Measurements from ENCODE around the gene ZAR1.
"Not testable (repeated sequence)": the region's sequence is repeated elsewhere in the genome, so short reads cannot be mapped to it uniquely, and the experiment has no call there.

The ZAR1 gene, protein sequence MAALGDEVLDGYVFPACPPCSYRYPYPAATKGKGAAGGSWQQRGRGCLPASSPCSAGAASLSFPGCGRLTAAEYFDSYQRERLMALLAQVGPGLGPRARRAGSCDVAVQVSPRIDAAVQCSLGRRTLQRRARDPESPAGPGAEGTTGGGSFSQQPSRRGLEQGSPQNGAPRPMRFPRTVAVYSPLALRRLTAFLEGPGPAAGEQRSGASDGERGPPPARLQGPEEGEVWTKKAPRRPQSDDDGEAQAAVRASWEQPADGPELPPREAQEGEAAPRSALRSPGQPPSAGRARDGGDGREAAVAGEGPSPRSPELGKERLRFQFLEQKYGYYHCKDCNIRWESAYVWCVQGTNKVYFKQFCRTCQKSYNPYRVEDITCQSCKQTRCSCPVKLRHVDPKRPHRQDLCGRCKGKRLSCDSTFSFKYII

DNA sequence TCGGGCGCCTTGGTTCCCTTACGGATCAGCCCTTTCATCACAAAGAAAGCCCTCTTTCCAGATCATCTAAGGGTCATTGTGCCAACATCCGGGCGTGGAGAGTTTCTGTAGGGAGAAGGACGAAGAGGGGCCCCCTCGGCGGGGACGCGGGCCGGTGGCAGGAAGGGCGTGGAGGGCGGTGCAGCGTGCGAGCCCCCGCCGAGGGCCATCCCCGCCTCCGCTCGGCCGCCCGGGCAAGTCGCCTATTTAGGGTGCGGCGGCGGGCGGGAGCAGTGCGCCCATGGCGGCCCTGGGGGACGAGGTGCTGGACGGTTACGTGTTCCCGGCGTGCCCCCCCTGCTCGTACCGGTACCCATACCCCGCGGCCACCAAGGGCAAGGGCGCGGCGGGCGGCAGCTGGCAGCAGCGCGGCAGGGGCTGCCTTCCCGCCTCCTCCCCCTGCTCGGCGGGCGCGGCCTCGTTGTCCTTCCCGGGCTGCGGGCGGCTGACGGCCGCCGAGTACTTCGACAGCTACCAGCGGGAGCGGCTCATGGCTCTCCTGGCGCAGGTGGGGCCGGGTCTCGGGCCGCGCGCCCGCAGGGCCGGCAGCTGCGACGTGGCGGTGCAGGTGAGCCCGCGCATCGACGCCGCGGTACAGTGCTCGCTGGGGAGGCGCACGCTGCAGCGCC, at the start of gene ZAR1:
TSS of gene ZAR1 (plus strand) at position 241 of the 668 bp plus-strand sequence. CDS start at position 281, 40 bp downstream.
- DNase-seq, result no peak

DNA sequence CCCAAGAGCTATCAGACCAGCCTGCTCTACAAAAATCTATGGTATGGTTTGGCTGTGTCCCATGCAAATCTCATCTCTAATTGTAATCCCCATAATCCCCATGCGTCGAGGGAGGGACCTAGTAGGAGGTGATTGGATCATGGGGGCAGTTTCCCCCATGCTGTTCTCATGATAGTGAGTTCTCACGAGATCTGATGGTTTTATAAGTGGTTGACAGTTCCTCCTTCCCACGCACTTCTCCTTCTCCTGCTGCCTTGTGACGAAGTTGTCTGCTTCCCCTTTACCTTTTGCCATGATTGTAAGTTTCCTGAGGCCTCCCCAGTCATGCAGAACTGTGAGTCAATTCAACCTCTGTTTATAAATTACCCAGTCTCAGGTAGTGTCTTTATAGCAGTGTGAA, 49.1 kb upstream of the ZAR1 start:
- not testable (repeated sequence) for DNase-seq

DNA sequence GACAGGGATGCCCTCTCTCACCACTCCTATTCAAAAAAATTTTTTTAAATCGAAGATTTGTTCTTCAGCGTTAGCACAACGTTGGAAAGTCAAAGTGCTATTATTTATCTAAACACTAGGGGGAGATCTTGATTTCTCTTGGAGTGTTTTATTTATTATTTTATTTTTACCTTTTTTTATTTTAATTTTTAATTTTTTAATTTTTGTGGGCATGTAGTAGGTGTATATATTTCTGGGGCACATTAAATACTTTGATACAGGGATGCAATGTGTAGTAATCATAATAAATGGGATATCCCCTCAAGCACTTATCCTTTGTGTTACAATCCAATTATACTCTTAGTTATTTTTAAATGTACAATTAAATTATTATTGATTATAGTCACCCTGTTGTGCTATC, 44.3 kb upstream of the ZAR1 start:
- peak in 2 of 3 experiments; percentile 14 to 35 for DNase-seq

DNA sequence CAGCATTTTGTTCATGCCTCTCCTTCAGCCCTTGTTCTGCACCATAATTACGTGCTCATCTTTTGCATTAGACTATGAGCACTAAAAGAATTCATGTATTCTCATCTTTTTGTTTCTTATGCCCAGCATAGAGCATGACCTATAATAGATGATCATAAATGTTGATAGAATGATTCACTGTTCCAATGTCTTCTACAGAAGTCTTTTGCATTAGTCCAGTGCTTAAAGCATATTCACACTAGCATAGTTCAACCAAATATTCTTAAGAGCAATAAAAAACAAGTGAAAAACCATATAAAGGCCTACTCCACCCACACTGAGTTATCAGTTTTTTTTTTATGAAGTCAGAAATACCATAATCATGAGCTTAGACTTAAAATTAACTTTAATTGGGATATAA, 43.4 kb upstream of the ZAR1 start:
- DNase-seq, result no peak

DNA sequence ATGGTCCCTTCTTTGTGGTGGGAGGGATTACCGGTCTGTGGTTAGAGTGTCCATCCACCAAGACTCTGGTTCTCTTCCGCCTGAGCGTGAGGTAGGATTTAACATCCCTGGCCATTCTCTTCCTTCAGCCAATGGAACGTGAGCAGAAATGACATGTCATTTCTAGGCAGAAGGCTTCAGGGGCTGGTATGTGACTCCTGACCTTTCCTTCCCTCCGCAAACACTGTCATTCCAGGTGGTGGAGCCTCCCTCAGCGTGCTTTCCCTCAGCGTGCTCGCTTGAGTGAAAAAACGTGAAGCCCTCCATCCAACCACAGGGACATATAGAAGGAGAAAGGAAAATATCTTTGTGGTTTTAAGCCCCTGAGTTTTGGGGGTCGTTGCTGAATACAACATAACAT, 40.9 kb upstream of the ZAR1 start:
- DNase-seq, result no peak

DNA sequence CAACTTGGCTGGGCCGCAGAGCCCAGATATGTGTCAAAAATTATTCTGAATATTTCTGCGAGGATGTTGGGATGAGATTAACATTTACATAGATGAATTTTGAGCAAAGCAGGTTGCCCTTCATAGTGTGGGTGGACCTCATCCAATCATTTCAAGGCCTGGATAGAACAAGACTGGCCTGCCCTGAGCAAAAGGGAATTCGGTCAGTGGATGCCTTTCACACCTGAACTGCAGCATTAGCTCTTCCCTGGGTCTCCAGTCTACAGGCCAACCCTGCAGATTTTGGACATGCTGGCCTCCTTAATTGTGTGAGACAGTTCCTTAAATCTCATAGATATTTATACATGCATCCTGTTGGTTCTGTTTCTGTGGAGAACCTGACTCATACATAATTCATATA, 39.3 kb upstream of the ZAR1 start:
- DNase-seq, result no peak

DNA sequence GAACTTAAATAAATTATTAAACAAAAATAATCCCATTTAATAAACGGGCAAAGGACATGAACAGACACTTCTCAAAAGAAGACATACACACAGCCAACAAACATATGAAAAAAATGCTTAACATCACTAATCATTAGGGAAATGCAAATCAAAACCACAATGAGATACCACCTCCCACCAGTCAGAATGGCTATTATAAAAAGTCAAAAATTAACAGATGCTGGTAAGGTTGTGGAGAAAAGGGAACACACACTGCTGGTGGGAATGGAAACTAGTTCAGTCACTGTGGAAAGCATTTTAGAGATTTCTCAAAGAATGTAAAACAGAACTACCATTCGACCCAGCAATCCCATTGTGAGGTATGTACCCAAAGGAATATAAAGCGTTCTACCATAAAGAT, 38.4 kb upstream of the ZAR1 start:
- not testable (repeated sequence) for DNase-seq

DNA sequence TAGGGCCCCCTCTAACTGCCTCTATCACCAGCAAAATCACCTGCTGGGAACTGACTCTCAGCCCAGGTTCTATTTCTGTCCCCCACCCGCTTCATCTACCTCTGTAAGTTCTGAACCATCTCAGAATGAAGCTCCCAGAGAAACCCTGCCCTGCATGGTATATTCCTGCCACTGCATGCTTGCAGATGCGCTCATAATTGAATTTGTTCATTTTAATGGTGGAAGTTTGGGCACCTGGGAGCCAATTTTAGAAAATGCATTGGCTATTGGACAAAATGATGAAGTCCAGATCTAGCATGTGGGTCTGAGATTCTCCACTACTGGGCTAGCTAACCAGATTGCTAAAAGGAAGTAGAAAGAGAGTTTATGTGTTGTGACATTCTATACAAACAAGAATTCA, 35.5 kb upstream of the ZAR1 start:
- DNase-seq, result no peak

DNA sequence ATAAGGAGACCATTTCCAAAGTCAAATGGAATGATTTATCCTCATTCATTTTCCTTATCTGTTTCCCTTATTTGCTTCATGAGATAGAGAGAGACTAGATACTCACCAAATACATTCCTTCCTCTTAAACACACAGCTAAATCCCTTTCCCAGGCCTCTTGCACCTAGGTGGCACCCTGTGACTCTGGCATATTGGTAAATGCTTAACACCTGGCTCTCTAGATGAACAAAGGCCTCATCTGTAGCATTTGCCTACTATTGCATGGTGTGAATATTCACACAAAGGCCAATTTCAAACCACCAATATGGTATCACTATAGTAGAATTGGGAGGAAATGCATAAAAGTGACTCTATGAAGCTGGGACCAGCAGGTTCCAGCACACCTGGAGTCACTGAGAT, 29.1 kb upstream of the ZAR1 start:
- DNase-seq, result no peak

DNA sequence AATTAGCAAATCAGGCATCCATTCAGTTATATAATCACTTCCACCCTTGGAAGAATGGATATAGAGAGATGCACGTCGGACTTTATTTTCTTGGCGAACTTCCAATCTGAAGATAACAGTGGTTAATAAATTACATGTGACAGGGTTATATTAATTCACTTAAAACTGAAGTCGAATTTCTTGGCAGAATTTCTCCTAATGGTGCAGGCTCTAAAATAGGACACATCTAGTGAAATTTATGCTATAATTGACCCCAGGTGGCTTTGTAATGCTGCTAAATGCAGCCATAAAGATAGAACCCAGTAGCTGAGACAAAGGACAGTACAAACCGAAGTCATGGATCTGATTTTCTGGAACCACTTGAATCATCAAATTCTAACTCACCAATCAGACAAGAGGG, 27.7 kb upstream of the ZAR1 start:
- peak in 2 of 3 experiments; percentile 40 to 88 for DNase-seq

DNA sequence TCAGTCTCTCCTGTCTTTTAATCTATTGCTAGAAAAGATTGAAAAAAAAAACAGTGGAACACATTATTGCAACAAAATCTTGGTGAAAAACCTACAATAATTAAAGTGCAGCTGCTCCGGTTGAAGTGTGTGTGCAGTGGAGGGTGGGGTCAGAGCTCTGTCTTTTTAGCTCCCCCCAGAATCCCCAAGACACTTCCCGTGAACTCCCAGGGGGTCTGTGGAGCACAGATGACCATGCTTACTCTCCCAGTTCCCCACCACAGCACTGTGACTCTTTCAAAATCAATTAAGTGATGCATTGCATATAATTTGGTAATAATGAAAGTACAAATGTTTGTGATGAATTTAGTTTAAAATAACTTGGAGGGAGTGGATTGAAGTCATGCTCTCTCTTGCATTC, 22.6 kb upstream of the ZAR1 start:
- DNase-seq, result peak in 1 of 3 experiments; percentile 8

DNA sequence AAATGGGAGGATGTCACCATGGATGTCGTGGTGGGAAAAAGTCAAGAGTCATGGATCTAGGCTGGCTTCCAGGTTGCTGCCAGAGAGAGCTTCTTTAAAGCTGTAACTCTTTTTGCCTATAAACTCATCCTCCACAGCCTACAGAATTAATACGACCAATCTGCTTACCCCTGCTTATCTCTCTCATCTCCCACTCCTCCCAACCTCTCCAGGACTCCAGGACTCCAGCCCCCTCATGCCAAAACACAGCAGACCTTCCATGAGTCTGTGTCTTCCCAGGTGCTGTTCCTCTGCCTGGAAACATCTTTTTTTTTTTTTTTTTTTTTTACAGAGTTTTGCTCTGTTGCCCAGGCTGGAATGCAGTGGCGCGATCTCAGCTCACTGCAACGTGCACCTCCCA, 22.2 kb upstream of the ZAR1 start:
- no peak for DNase-seq

DNA sequence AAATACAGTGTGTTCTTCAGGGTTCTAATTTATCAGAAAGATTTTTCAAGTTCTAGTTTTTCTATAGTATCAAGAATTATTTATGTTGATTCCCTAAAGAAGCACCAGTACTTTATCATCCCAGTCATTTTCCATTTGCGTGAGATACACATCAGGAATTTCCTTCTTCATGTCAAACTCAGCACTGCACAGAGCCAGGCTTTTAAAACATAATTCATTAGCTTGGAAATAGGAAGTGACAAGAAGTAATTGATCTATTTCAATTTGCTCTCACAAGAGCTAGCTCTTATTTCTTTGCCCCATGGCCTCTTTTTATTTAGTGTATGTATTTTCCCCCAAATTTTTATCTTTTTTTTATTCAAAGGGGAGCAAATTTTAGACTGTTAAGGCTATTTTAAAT, 19.9 kb upstream of the ZAR1 start:
- peak in 1 of 3 experiments; percentile 37 for DNase-seq

DNA sequence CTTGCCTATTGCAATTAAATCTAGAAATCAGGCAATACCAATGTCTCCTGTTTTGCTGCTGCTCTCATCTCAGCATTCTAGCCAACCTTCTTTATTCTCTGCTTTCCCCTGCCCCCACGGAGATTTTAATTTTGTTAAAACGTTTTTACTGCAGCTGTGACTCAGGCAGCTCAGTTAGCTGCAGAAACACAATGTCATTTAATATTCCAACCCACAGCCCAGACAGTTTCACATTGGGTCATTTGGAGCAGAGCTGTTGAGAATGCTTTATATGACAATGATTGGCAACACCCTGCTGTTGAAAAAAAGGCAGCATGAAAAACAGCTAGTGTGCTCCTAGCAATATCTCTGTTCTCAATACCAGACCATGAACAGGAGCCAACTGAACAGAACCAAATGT, 19.5 kb upstream of the ZAR1 start:
- DNase-seq, result peak in 2 of 3 experiments; percentile 3 to 68

DNA sequence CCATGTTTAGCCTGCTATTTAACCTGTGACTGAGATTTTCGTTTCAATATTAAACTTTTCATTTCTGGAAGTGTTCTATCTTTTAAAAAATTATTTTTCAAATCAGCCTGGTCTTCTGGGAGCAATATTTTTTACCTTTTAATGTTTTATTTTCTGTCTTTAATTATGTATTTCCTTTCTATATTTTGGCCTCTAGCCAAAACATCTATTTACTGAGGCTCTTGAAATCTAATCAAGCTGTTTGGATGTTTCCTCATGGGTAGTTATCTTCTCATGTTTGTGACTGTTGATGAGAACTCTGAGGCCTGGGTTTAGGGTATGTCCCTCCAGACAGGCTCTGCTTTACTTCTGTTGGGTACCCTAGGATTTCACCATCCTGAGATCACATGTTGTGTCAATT, 17.3 kb upstream of the ZAR1 start:
- DNase-seq, result peak in 1 of 3 experiments; percentile 73

DNA sequence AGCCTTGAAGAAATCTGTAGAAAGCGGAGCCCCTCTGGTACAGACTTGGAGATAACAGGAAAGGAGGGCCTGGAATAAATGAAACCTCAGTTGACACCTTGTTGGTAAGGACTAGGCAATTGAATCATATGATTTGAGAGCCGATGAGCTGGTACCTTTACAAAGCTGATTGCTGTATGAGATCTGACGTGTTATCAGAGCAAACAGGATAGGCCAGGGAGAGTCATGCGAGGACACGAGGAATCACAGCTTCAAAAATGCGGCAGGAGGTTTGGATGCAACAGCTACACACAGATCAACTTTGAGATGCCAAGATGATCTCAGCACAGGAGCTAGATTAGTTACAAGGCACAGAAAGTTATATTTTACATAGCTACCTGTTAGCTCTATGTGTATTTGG, 14.3 kb upstream of the ZAR1 start:
- DNase-seq, result no peak

DNA sequence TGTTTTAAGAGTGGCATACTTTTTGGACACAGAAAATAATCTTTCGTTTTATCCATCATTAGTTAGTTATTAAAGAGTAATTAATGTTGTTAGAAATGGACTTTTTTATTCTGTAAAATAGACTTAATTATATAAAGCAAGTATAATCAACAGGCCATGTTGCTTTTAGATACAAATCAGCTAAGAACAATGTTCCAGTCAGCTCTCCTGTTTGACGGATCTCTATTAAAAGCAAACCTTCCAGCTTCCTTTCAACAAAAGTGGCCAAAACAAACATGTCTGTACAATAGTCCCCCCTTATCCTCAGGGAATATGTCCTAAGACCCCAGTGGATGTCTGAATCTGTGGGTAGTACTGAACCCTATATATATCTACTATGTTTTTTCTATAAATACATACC, 11.8 kb upstream of the ZAR1 start:
- no peak for DNase-seq

DNA sequence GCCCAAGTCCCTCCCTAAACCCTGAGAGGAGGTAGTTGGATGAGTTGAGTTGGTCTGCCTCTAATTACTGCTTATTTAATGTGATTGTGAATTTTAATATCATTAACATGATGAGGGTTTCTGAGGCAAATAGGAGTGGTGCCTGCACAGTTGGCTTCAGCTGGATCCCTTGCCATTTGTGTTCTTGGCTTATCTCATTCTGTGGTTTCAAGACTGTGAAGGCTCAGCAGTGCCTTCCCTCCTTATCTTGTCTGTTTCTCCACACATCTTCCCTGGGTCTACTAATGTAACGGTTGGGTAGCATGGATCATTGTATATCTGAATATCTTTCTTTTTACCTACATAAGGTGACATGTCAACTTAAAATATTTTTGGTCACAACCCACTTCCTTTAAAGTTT, 8.5 kb upstream of the ZAR1 start:
- DNase-seq, result no peak

DNA sequence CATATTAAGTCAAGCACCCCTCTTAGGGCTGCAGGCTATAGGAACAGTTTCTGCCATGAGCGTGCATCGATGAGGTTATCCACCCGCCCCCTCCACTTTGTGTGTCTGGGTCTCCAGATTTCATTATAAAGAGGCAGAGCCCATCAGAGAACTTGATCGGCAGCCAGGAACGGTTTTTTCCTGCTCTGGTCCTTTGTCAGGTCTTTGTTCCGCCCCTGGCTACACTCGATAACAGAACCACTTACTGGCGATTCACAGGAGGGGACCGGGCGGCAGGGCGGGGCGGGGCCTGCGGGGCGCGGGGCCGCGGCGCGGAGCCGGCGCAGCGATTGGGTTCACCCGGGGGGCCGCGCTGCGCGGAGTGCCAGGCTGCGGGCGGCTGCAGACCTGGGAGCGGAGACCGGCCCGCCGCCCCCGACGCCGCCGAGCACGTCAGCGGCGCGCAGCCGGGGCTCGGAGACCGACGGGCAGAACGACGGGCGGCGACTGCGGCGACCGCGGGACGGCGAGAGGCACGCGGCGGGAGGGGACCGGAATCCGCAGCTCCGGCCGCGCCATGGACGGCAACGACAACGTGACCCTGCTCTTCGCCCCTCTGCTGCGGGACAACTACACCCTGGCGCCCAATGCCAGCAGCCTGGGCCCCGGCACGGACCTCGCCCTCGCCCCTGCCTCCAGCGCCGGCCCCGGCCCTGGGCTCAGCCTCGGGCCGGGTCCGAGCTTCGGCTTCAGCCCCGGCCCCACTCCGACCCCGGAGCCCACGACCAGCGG, 6.9 kb upstream of the ZAR1 start, which contains the start of gene SLC10A4:
TSS of gene SLC10A4 (plus strand) at position 338 of the 771 bp plus-strand sequence. CDS start at position 557, 219 bp downstream.
- DNase-seq, result peak; percentile 49 to 88 (median 75)

DNA sequence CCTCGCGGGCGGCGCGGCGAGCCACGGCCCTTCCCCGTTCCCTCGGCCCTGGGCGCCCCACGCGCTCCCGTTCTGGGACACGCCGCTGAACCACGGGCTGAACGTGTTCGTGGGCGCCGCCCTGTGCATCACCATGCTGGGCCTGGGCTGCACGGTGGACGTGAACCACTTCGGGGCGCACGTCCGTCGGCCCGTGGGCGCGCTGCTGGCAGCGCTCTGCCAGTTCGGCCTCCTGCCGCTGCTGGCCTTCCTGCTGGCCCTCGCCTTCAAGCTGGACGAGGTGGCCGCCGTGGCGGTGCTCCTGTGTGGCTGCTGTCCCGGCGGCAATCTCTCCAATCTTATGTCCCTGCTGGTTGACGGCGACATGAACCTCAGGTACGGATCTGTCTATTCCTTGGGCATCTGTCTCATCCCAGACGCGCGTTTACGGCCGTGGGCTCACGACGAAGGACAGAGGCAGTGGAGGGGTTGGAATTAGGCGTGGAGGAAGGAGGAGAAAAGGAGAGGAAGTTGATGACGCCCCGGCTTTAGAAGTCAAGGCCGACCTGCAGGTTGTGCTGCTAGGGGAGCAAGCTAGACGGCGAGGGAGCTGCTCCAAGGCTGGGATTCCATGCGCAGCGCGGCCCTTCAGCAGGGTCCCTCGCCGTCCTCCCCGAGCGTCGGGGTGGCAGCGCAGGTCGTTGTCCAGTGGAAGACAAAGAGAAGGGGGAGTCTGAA, 6.1 kb upstream of the ZAR1 start:
- DNase-seq, result peak in 1 of 3 experiments; percentile 38

DNA sequence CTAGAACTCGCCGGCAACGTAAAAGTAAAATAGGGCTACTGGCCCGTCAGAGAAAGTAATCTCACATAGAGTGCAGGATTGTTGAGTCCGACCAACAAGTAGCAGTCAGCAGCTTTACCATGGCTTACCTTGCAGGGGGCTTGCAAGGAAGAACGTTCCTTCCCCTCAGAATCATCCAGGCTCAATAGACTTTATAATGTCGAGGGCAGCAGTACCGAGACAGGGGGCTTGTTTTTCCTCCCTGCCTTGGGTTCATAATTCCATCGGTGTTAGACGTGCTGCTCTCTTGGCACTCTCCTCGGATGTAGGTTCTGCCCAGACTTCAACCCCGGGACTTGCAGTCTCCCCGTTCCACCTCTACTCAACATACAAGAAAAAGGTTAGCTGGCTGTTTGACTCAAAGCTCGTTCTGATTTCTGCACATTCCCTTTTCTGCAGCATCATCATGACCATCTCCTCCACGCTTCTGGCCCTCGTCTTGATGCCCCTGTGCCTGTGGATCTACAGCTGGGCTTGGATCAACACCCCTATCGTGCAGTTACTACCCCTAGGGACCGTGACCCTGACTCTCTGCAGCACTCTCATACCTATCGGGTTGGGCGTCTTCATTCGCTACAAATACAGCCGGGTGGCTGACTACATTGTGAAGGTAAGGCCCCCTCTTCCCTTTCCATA, 5.4 kb upstream of the ZAR1 start:
- DNase-seq, result peak in 1 of 3 experiments; percentile 9

DNA sequence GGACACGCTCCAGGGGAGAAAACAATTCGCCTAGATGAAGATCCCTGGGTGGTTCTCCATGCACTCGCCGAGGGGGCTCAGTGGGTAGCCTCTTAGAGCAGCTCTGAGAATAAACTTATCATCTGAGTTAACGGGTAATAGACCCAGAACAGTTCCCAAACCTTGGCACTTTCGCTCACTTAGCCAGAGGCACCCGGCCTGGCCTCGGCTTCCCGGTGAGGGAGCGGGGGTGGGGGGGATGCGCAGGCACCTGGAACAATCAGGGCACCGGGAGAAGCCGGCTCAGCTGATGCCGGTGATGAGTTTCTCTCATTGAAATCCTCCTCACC, 405 bp upstream of the ZAR1 start:
- no peak for DNase-seq
